Muscle layer of colon (tissue), 2 donors: ENCODE measurements around the gene CSF1.

Experiments
- H3K27ac ChIP-seq: one replicate; pipeline ENCODE4 v1.7.0; 2013; ENCODE audit warnings: low read depth, mild to moderate bottlenecking, low read length, moderate library complexity
- H3K27me3 ChIP-seq, 2 donors: one replicate each; pipeline ENCODE4 v1.7.0; 2013; ENCODE audit warnings: low read length in 2 of 2, mild to moderate bottlenecking in 2 of 2; ENCODE audit not compliant: insufficient read depth in 2 of 2, control insufficient read depth in 1 of 2
- H3K36me3 ChIP-seq: one replicate; pipeline ENCODE4 v1.7.0; 2013; ENCODE audit warnings: mild to moderate bottlenecking, low read length; ENCODE audit not compliant: insufficient read depth
- H3K4me1 ChIP-seq: one replicate; pipeline ENCODE4 v1.7.0; 2013; ENCODE audit warnings: mild to moderate bottlenecking, low read length; ENCODE audit not compliant: insufficient read depth
- H3K4me3 ChIP-seq, 2 donors: one replicate each; pipeline ENCODE4 v1.7.0; 2013; ENCODE audit warnings: low read length in 2 of 2, low read depth in 1 of 2, mild to moderate bottlenecking in 1 of 2, moderate library complexity in 1 of 2
- H3K9ac ChIP-seq: one replicate; pipeline ENCODE4 v1.7.0; 2013; ENCODE audit warnings: low read length
- H3K9me3 ChIP-seq: one replicate; pipeline ENCODE4 v1.7.0; 2013; ENCODE audit warnings: mild to moderate bottlenecking, low read length
- donor health status: abdominal sarcoma.
- donor health status: Adenocarcinoma of cecum.

CSF1 gene

GRCh38 chr1:109932679-109933078 lies 22.0 kb downstream of the CSF1 start:
- Histone ChIP-seq H3K27me3 (no peaks in the 10 kb centered on the region), H3K4me3 (no peak overlapping the region), H3K4me1 (peaks cover 34% of the 10 kb centered on the region), H3K36me3 (peaks cover 9% of the 10 kb centered on the region), H3K9me3 (no peaks in the 10 kb centered on the region), H3K27ac (no peak overlapping the region), H3K9ac (no peak overlapping the region)

- Histone ChIP-seq H3K9ac (no peak overlapping the region), H3K4me1 (peaks cover 21% of the 10 kb centered on the region), H3K36me3 (peaks cover under 1% of the 10 kb centered on the region), H3K4me3 (no peak overlapping the region), H3K27me3 (no peaks in the 10 kb centered on the region), H3K9me3 (no peaks in the 10 kb centered on the region), H3K27ac (no peak overlapping the region)
Observed at GRCh38 chr1:109933856-109934711, 23.4 kb downstream of the CSF1 start.

- Histone ChIP-seq H3K9me3 (no peaks in the 10 kb centered on the region), H3K36me3 (no peaks in the 10 kb centered on the region), H3K27ac (no peak overlapping the region), H3K9ac (no peak overlapping the region), H3K27me3 (no peaks in the 10 kb centered on the region), H3K4me3 (no peak overlapping the region), H3K4me1 (peaks cover 15% of the 10 kb centered on the region)
Observed at GRCh38 chr1:109935451-109935900, 24.8 kb downstream of the CSF1 start.

- Histone ChIP-seq H3K4me3 (no peak overlapping the region), H3K4me1 (peaks cover 4% of the 10 kb centered on the region), H3K36me3 (no peaks in the 10 kb centered on the region), H3K9ac (no peak overlapping the region), H3K9me3 (no peaks in the 10 kb centered on the region), H3K27me3 (no peaks in the 10 kb centered on the region), H3K27ac (no peak overlapping the region)
Observed at GRCh38 chr1:109937738-109938137, 27.1 kb downstream of the CSF1 start.

- H3K9me3 ChIP-seq: no peaks in the 10 kb centered on the region
- no peaks in the 10 kb centered on the region for H3K27me3 ChIP-seq
- no peak overlapping the region for H3K4me3 ChIP-seq
- no peak overlapping the region for H3K27ac ChIP-seq
- no peak overlapping the region for H3K9ac ChIP-seq
- peaks cover 4% of the 10 kb centered on the region for H3K4me1 ChIP-seq
- H3K36me3 ChIP-seq: no peaks in the 10 kb centered on the region
Observed at GRCh38 chr1:109938556-109938955, 27.9 kb downstream of the CSF1 start.

- no peaks in the 10 kb centered on the region for H3K27me3 ChIP-seq
- H3K27ac ChIP-seq: no peak overlapping the region
- H3K4me1 ChIP-seq: no peaks in the 10 kb centered on the region
- no peaks in the 10 kb centered on the region for H3K9me3 ChIP-seq
- no peaks in the 10 kb centered on the region for H3K36me3 ChIP-seq
- no peak overlapping the region for H3K9ac ChIP-seq
- no peak overlapping the region for H3K4me3 ChIP-seq
Observed at GRCh38 chr1:109942434-109942833, 31.8 kb downstream of the CSF1 start.

- no peaks in the 10 kb centered on the region for H3K9me3 ChIP-seq
- H3K9ac ChIP-seq: no peak overlapping the region
- no peaks in the 10 kb centered on the region for H3K36me3 ChIP-seq
- no peak overlapping the region for H3K4me3 ChIP-seq
- no peak overlapping the region for H3K27ac ChIP-seq
- H3K27me3 ChIP-seq: no peaks in the 10 kb centered on the region
- H3K4me1 ChIP-seq: no peaks in the 10 kb centered on the region
Observed at GRCh38 chr1:109944541-109944940, 33.9 kb downstream of the CSF1 start.

GRCh38 chr1:109946511-109946910 lies 35.9 kb downstream of the CSF1 start:
- H3K9me3 ChIP-seq: no peaks in the 10 kb centered on the region
- H3K4me1 ChIP-seq: no peaks in the 10 kb centered on the region
- no peak overlapping the region for H3K4me3 ChIP-seq
- no peaks in the 10 kb centered on the region for H3K27me3 ChIP-seq
- H3K36me3 ChIP-seq: no peaks in the 10 kb centered on the region
- no peak overlapping the region for H3K9ac ChIP-seq
- no peak overlapping the region for H3K27ac ChIP-seq

- Histone ChIP-seq H3K4me3 (no peak overlapping the region), H3K27me3 (no peaks in the 10 kb centered on the region), H3K36me3 (no peaks in the 10 kb centered on the region), H3K9ac (no peak overlapping the region), H3K4me1 (no peaks in the 10 kb centered on the region), H3K9me3 (no peaks in the 10 kb centered on the region), H3K27ac (no peak overlapping the region)
Observed at GRCh38 chr1:109947582-109948284, 37.1 kb downstream of the CSF1 start.

- Histone ChIP-seq H3K9ac (no peak overlapping the region), H3K36me3 (no peaks in the 10 kb centered on the region), H3K9me3 (no peaks in the 10 kb centered on the region), H3K4me3 (no peak overlapping the region), H3K27me3 (no peaks in the 10 kb centered on the region), H3K4me1 (no peaks in the 10 kb centered on the region), H3K27ac (no peak overlapping the region)
Observed at GRCh38 chr1:109948285-109948630, 37.6 kb downstream of the CSF1 start.

- Histone ChIP-seq H3K36me3 (no peaks in the 10 kb centered on the region), H3K9ac (no peak overlapping the region), H3K4me3 (no peak overlapping the region), H3K9me3 (no peaks in the 10 kb centered on the region), H3K27me3 (no peaks in the 10 kb centered on the region), H3K4me1 (peaks cover 11% of the 10 kb centered on the region), H3K27ac (no peak overlapping the region)
Observed at GRCh38 chr1:109950038-109950437, 39.4 kb downstream of the CSF1 start.
